ENCODE results near the gene LSR. TPM values are rescaled to one million over a fixed set of nuclear protein-coding genes. Genes with fewer than 3 reads are reported as not detected.

The LSR gene
- total RNA-seq, 1 experiment from 2014 or later, result 0.69 TPM

GRCh38 chr19:35247526-35248309 is 1.1 kb upstream of the LSR start:
- DNase-seq (ENCODE audit: low spot score), result peak; percentile 28

- DNase-seq (ENCODE audit: low spot score), result no peak
Observed at GRCh38 chr19:35249146-35249847, 495 bp downstream of the LSR start.

GRCh38 chr19:35249848-35250711 is 1.3 kb downstream of the LSR start:
- no peak for DNase-seq (ENCODE audit: low spot score)

GRCh38 chr19:35251456-35251855 is 2.7 kb downstream of the LSR start:
- DNase-seq (ENCODE audit: low spot score), result no peak

- no peak for DNase-seq (ENCODE audit: low spot score)
Observed at GRCh38 chr19:35253316-35254286, 4.8 kb downstream of the LSR start.

- DNase-seq (ENCODE audit: low spot score), result no peak
Observed at GRCh38 chr19:35254341-35255297, 5.8 kb downstream of the LSR start.

GRCh38 chr19:35256566-35256965 is 7.8 kb downstream of the LSR start:
- no peak for DNase-seq (ENCODE audit: low spot score)

GRCh38 chr19:35257113-35257461 is 8.3 kb downstream of the LSR start:
- no peak for DNase-seq (ENCODE audit: low spot score)

GRCh38 chr19:35260694-35261304 is 12.0 kb downstream of the LSR start:
- no peak for DNase-seq (ENCODE audit: low spot score)

- DNase-seq (ENCODE audit: low spot score), result no peak
Observed at GRCh38 chr19:35261356-35262100, 12.7 kb downstream of the LSR start.

- no peak for DNase-seq (ENCODE audit: low spot score)
Observed at GRCh38 chr19:35262101-35262761, 13.4 kb downstream of the LSR start.

- no peak for DNase-seq (ENCODE audit: low spot score)
Observed at GRCh38 chr19:35264268-35265125, 15.7 kb downstream of the LSR start.

GRCh38 chr19:35265126-35265899 is 16.5 kb downstream of the LSR start:
- no peak for DNase-seq (ENCODE audit: low spot score)

- no peak for DNase-seq (ENCODE audit: low spot score)
Observed at GRCh38 chr19:35265900-35266519, 17.2 kb downstream of the LSR start.

GRCh38 chr19:35266520-35267352 is 17.9 kb downstream of the LSR start:
- DNase-seq (ENCODE audit: low spot score), result no peak
